Dedifferentiated amniotic fluid mesenchymal stem cell (primary cell): Measurements from ENCODE around the gene IKZF2.

Experiments used
- DNase-seq: peaks from one replicate; pipeline ENCODE4 v3.0.0-alpha.2; 2016; ENCODE audit errors: extremely low spot score

IKZF2 gene

DNA sequence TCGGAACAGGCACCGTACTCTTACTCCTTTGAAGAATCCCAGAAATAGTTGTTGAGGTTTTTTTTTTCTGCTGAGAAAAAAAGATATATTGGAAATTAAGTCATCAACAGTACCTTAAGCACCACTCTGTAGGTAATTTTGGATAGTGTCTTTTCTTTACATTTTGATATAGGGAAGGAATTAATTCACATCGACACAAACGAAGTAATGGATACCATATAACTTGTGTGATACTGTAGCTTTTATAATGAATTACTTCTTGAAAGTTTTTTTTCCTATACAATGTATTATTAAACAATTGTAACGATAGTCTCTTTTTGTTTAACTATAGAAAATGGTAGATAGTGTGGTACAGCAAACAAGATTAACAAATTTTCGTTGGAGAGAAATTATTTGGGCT, 1.5 kb upstream of the IKZF2 start:
- no peak for DNase-seq

DNA sequence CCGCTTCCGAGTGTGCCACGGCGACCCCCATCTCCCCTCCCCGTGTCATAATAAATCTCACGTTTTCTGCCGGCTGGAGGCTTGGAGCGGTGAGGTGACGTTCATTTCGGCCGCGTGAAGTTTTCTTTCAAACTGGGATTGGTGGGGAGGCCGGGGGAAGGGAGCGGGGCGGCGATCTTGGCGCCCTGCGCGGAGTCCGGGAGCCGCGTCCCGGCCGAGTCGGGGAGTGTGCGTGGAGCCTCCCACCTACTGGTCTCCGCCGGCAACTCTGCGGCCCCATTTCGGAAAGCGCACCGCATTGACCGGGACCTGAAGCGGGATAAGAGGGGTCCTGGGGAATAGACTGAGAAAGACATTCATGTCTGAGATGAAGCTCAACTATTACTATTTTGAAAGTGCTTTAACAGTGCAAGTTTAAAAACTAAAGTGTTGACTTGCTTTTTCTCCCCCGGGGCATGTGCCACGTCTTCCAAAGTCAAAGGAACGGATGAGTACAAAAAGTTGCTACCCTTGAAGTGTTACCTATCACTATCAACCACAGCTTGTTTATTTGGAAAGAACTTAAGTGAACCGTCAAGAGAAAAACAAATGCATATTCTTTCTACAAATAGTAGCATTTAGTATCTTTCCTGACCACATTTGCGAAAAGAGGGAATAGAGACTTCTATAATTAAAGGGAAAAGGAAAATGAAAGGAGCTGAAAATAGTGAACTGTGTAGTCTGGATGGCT, 818 bp upstream of the IKZF2 start:
- peak; percentile 66 for DNase-seq

DNA sequence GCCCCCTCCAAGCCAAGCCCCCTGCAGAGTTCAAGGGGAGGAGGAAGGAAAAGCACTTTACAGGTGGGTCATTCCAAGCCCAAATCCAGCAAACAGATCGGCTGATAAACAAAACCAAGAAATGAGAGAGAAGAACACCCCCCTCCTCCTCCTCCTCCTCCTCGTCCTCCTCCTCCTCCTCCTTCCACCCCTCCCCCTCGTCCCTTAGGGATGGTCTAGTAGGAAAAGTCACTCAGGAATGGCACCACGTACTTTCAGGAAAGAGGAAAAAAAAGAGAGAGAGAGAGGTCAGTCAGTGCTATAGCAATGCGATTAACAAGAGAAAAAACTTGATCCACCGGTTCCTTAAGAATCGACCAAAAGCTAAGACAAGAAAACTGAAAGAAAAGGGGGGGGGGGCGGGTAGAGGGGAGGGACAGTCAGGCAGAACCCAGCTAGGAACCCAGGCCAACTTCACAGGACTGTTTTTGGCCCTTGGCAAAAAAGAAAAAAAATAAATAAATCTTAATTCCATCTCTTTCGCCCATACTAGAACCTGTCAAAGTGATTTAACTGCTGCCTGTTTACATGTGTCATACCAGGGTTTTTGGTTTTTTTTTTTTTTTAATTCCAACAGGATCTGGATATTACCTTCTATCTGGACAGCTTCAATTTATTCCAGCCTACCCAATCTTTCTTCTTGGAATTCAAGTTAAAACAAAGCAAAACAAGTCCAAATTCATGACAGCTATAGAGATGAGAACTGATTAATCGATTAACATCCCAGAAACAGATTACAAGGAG, 906 bp downstream of the IKZF2 start:
- DNase-seq: peak; percentile 20

DNA sequence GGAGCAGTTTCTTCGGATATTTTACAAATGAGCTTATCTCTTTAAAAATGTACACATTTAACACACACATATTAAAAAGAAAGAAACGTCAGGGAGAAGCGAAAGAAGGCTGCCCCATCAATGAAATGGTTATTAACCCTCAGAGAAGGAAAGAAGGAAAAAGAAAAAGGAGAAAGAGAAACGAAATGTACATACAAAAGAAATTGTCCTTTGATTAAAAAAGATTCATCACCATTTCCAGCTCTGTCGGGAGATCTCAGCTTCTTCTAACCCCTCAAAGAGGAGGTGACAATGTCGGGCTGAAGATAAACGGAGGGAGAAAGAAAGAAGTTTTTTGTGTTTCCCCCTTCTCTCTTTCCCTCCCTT, 1.5 kb downstream of the IKZF2 start:
- DNase-seq: no peak

DNA sequence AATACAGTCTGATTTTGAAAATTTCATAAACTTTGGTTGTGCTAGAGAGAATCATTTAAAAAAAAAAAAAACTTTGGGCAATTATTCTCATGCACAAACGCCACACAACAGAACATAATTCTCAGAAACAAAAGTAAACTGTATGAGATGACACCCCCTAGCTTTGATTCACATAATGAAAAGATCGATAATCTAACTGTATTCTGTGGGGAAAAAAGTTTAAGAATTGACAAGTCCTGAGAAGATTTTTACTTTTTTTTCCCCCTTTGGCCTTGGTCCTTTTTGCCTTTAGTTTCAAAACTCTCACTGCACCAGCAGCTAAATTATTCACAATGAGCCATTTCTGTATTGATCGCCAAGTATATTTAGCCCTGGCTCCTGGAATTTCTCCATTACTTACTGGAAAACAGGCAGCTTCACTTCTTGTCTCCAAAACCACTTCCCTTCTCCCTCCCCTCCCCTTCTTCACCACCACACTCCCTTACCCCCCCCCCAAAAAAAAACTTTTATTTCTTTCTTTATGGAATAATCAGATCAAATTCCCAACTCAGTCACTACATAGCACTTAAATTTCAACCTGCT, 2.0 kb downstream of the IKZF2 start:
- DNase-seq: no peak

DNA sequence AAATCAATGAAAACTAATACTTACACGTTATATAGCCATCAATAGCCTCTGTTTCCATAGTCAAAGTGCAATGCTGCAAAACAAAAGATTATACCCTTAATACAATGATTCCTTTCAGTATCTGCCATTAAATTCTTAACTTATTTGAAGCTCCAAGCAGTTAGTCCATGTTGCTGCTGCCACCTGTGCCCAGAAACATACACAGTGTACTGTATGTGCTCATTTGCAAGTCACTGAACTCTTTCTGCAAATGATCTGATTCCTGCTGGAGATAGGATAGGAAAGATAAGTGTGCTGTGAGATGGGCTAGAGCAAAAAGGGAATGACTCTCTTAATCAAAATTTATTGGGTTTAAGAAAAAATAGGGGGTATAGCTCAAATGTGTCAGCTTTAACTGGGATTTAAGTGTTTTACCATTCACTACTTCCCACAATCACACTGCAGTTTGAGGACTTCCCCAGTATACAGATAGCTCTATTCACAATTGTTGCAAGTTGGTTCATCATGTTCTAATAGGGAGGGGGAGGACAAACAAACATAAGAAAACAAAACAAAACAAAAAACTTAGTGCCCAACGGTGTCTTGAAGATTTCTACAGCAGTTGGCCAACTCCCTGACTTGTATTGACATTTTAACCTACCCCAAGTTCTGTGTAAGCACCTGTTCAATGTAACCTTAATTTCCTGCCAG, 2.7 kb downstream of the IKZF2 start:
- no peak for DNase-seq

DNA sequence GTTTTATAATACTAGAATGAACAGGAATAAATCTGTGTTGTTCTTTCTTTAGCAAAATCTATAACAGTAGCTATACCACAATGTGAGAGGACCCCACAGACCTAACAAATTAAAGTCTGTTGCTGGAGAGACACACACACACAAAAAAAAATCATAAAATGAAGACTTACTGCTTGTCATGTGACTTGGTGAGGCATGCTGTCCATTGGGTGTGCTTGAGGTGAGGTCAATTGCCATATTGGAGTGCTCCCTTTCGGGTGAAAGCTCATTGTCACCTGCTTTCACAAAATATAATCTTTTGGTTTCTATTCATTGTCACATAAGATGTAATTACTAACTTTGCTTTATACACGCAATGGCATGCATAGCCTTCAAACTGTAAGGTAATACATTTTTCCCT, 3.9 kb downstream of the IKZF2 start:
- no peak for DNase-seq

DNA sequence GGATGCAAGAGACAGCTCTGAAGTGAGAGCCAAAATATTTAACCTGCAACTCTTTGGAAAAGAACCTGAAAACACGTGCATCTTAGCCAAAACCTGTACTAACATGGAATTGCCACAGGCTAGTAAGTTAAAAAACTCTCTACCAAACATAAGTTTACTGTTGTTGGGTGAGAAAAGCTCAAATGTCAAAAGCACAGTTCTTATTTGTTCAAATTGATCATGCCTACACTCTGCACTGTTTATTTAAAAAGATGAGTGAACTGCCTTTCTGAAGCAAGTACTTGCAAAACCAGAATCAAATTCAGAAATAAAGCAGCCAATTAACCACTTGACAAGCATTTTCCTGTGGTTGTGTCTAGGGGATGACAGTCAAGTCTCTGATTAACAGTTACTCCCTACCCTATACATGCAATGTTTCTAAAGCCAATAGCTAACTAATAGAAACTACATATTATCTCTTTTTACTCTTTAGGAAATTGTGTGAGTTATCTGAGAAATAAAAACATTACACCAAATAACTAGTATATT, 5.6 kb downstream of the IKZF2 start:
- no peak for DNase-seq

DNA sequence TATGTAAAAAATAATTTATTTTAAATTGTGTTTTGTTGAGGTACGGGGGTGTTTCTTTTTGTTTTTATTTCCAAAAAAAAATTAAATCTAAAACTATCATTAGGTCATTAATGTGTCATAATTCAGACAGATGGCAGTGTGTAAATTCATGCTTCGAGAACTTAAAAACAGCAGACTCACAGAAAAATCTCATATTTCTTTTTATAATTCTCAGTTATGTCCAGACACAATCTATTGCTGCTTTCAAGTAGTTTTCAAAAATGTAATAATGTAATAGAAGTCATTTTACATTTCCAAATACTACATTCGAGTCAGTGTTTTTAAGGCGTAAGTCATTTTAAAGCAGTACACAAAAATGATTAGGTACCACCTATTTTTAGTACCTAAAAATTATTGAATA, 14.3 kb downstream of the IKZF2 start:
- DNase-seq: no peak

DNA sequence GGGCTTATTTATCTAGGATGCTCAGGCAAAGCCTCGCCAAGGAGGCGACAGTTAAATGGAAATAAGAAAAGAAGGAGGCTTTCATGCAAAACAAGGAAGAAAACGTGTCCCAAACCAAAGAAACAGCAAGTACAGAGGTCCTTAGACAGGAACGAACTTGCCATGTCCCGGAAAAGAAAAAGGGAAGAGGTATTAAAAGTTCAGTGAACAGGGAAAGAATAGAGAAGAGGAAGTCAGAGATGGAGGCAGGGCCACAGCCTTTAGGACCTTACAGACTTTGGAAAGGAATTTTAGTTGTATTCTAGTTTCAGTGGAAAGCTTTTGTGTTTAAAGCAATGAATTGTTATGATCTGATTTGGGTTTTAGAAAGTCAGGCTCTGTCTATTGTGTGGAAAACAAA, 22.1 kb downstream of the IKZF2 start:
- no peak for DNase-seq

DNA sequence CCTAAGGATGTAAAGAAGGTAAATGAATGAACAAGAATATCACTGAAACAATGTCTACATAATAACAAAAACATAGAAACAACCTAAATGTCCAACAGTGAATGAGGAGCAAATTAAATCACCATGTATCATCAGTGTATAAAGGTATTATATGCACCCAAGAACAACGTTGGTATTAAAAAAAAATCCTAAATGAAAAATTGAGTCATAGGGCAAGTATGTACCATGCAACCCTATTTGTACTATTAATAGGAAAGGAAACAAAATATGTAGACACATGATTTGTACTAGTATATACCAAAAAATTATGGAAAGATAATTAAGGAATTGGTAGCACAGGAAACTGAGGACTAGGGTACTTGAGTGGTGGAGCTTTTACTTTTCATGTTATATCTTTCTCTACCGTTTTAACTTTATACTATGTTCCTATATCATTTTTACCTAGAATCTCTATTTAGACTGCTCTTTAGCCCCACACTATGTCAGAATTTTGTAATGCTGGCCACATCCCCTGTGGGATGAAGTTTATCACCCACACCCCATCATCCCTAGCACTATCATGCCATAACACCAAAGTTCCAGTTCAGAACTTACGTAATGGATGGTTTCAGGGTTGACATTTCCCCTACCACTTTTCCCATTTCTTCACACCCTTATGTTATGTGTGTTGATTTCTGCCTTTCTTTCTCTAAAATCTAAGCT, 25.6 kb downstream of the IKZF2 start:
- no peak for DNase-seq

DNA sequence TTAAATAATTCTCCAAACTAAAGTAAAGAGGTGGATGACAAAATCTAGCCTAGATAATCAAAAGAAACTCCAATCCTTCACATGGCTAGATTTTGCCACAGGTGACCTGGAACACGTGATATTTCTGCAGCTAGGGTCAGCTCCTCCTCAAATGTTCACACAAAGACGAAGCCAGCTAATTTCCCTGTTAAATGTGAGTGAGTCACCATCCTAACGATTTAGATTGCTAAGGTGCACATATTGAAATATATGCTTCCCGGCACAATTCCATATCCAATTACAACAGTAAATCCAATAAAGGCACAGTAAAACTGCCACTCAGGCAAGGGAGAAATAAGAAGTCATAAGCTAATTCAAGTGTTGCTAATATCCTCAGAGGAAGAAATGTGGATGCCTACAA, 28.7 kb downstream of the IKZF2 start:
- DNase-seq: no peak

DNA sequence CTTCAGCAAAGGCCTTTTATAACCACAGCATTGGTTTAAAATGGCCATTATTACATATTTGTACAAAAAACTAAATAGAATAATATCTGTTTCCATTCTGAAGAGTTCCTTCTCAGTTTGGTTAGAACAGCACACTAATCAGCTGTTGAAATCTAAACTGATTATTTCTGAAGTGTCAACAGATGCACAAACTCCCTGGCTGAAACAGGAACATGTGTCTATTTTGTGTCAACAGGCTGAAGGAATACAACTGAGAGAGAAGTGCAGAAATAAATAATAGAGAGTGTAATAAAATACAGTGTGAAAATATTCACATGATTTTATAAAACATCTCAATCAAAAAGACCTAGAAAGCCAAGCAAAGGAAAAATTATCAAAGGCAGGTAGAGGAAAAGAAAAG, 29.7 kb downstream of the IKZF2 start:
- DNase-seq: no peak

DNA sequence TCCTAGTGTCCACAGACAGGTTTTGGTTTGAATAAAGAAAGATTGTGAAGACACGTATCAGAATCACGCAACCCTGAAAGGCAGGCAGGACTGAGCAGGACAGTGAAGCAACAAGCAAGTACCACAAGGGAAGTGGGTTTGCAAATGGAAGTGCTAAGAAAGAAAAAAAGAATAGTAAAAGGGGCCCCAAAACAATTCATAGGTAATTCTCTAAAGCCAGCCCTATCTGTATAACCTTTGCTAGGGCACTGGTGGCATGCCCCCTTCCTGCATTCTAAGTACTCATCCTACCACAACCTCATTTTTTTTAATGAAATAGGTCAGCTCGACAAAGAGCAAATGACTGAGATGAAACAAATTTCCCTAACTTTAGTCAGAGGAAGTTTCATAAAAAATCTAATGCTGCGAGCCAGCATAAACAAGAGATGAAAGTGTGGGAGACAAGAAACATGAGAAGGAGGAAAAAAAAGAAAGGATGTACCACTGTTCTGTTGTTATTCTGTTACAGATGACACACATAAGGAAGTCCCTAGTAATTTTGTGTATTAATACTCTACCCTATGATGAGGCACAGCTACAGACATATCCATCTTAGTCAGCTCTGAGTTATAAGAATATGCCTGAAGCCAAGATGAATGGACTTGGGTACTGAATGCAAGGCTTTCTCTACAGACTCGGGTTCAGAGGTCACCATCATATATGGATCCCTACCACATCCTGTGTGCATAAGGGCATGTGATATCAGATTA, 32.2 kb downstream of the IKZF2 start:
- peak; percentile 24 for DNase-seq

DNA sequence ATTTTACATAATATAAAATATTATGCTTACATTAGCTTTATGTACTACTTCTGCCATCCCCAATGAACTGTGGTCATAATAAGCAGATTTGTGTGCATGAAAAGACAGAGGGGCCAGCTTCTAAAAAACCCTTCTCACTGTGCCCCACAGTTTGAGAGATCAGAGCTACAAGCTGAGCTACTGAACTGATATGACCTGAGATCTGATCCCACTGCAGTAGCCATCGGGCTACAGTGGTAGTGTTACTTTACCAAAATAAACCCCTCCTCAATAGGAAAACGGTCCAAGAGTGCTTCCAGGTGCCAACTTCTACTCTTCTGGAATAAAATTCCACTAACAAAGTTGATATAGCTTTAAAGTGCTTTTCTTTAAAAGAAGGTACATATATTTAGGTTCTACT, 43.1 kb downstream of the IKZF2 start:
- DNase-seq: no peak

DNA sequence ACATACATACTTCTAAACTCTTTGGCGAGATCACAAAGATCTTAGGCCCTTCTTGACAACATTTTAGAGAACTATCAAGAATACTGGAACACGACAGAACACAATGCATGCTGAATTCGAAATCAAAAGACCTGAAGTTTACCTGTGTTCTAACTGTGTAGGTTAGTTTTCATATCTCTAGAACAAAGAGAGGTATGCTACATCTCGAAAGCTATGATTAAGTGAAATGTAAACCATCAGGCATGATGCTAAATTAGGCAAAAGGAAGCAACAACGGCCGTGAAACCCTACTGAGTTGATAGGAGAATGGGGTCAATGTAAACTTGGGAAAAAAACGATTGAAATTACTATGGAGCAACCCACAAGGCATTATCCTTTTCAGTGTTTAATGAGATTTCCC, 43.7 kb downstream of the IKZF2 start:
- DNase-seq: no peak

DNA sequence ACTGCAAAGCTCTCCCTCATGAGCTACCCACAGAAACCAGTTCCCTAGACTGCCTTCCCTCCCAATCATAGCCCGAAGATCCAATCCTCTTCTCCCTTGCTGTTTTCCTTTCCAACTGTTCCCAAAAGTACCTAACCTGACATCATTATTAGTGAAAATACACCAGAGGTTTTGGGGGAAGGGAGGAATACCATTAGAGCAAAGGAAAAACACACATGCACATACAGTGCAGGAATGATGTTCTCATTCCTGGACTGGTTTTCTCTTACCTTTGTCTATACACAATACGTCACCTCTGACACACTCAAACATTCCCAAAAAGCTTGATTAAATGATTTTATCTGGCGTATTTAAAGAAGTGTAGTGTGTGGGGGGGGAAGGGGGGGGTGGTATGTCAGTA, 46.2 kb downstream of the IKZF2 start:
- no peak for DNase-seq

DNA sequence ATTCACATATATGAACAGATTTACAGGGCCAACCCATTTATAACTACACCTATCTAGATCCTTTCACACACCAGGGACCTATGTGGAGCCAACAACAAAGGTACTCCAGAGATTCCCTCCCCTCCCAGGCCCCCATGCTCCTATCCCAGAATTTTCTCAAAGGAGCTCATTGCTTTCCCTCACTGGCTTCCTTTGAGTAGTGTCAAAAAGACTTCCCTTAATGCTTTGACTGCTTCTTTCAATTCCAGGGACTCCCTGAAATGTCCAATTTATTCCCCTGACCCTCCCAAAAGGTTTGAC, 46.6 kb downstream of the IKZF2 start:
- no peak for DNase-seq

DNA sequence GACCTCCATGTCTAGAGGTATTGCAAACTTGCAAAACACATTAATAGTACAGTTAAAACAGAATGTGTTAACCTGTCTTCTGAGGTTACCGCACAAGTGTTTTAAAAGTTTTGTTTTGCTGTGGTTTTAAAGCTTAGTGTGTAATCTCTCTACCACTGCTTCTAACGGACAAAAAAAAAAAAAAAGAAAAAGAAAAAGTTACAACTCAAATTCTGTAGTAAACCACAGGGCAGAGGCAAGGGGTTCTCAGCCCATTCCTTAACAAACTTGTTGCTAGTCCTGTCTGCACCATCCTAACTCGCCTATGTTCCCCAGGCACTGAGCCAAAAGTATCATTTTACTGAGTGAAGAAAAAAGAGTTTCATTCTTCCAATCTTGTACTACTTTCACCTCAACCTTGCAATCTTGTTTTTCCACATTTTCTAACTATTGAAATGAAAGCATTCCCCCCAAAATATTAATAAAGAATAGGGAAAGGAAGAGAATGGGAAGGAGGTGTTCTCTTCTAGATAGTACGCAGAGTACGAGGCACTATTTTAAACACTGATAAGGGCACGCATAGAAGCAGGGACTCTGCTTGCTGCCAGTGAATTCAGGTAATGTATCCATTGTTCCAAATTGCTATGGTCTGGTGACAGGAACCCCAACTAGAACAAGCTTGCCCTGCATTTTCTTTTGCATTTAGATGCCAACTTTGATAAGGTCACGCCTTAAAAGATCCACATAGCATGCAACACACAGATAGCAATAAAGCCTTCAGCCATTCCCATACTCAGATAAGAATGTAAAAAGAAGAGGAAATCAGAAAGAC, 47.1 kb downstream of the IKZF2 start:
- DNase-seq: peak; percentile 42

DNA sequence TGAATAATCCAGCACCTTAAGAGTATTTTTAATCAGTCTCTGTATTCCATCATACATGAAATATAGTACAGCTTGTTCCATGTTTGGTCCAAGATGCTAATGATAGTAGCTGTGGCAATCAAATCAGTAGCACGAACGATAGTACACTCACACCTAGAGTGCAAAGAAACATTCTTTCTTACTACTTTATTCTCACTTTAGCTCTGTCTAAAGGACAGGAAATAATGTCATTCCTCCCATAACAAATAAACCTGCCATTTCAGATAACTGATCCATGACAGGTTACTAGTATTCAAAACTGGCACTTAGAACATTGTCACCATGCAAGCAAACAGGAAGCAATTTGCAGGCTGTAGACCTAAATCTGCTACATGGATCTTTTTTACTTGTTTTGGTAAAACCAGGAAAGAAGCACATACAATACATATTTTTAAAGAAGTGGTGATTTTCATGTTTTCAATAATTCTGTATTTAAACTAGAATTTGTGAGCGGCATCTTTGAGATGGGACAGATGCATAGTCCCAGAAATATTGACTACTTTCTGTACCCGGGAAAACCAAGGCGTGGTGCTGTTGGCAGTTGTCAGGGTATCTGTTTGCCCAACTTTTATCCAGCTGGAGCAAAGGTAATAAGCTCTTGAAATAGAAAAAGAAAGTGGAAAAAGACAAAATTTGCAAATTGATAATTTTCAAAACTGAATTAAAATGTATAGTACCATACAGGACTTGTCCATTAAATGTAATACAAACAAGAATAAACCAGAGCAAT, 49.5 kb downstream of the IKZF2 start:
- DNase-seq: no peak
